CD4-positive, alpha-beta T cell treated with Interleukin-17A for 1 hour (primary cell): Measurements from ENCODE around the gene CLCN1.

Source experiments
- DNase-seq: peaks from one replicate; pipeline ENCODE4 v3.0.0-alpha.2; 2020

The CLCN1 gene

DNA sequence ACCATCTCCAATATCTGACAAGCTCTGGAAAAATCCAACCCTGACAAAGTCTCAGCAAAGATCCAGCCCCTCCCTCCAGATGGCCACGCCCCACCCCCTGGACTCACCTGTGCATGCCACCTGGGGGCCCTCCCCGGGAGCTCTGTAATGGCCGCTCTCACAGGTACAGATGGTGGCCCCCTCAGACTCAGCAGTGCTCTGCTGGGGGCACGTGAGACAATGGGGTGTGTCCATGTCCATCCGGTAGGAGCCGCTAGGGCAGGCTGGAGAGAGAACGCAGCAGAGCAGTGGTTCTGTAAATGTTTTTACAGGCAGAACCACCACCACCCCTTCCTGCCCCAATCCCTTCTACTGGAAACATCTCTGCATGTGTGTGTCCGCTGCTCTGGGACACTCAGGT, 83.2 kb downstream of the CLCN1 start:
- DNase-seq = no peak

DNA sequence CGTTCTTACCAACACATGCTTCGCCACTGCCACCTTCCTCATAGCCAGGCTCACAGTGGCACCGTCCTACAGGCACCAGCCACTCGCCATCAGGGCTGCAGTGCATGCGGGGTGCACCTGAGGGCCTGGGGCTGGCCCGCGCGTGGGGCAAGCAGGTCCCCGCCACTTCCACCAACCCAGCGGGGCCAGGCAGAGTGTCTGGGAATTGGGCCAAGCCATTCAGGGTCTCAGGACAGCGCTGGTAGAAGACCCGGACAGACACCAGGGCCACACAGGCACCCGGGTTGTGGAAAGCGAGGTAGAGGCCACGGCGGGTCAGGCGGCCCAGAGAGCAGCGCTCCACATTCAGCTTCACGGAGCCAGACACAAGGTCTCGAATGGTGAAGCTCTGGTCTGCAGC, 83.7 kb downstream of the CLCN1 start:
- DNase-seq = no peak

DNA sequence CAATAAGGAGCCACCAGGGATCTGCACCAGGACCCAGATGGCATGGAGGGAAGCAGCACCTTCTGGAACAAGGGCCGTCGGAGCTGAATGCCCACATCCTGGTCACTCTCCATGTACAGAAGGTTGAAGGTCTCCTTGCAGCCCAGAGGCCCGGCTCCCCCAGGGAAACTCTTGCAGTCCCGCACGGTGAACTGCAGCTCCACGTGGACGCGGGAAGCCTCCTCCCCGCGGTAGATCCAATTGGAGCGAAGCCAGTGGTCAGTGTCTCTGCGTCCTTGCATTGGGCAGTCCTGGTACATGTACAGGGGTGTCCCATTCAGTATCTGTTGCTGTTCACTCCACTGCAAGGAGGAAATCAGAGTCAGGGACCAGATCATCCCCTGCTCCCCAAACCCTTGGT, 85.4 kb downstream of the CLCN1 start:
- DNase-seq = no peak
